IMR-90 (cell line): ENCODE data around the gene GNRH2. TPM values are rescaled to one million over a fixed set of nuclear protein-coding genes. Genes with fewer than 3 reads are reported as not detected.

Source experiments
- ATAC-seq: fragments of 200-7000 bp; cut with Tn5 transposase; 2 replicates; pipeline ENCODE4 v1.9.1; 2020; ENCODE audit warnings: low read depth, mild to moderate bottlenecking, moderate library complexity
- BruUV-seq: library from RNA; stranded (reverse); fragments of 400-500 nt; replicated peaks from 2 replicates; lab custom pipeline; 2021; lab: Mats Ljungman, UMichigan
- CTCF ChIA-PET: fragments of 300-600 bp; formaldehyde crosslinking; extraction: SDS; loops from one replicate; lab custom pipeline; 2021; ENCODE audit warnings: antibody characterized with exemption; lab: Yijun Ruan, JAX
- POLR2A ChIA-PET: fragments of 300-600 bp; sonication (Branson Sonifier 250); formaldehyde crosslinking; loops from one replicate; lab custom pipeline; 2022; ENCODE audit warnings: antibody characterized with exemption; ENCODE audit not compliant: unreplicated experiment; lab: Charles Lee
- DNase-seq: peaks from one replicate; pipeline ENCODE4 v3.0.0; 2013
- H2AFZ ChIP-seq: replicated peaks from 2 replicates; pipeline ENCODE3; 2013; ENCODE audit warnings: low read length, mild to moderate bottlenecking; ENCODE audit not compliant: poor library complexity
- H2AK5ac ChIP-seq: 2 replicates; pipeline ENCODE4 v1.6.1; 2013; ENCODE audit warnings: low read depth, low read length, inconsistent platforms
- H2AK9ac ChIP-seq: replicated peaks from 2 replicates; pipeline ENCODE3; 2013; ENCODE audit warnings: mild to moderate bottlenecking, low read depth, low read length, moderate library complexity; ENCODE audit not compliant: poor library complexity
- H2BK120ac ChIP-seq: 2 replicates; pipeline ENCODE4 v1.6.1; 2013; ENCODE audit warnings: low read depth, low read length, inconsistent platforms
- H2BK15ac ChIP-seq: 3 replicates; pipeline ENCODE4 v1.6.1; 2013; ENCODE audit warnings: low read depth, low read length, inconsistent platforms
- H2BK20ac ChIP-seq: 2 replicates; pipeline ENCODE4 v1.6.1; 2013; ENCODE audit warnings: low read depth, mild to moderate bottlenecking, inconsistent platforms, low read length, moderate library complexity
- H2BK5ac ChIP-seq: 2 replicates; pipeline ENCODE4 v1.6.1; 2013; ENCODE audit warnings: mild to moderate bottlenecking, low read depth, low read length, inconsistent platforms; ENCODE audit not compliant: poor library complexity, severe bottlenecking
- H3K14ac ChIP-seq: replicated peaks from 2 replicates; pipeline ENCODE4 v1.6.1; 2013; ENCODE audit warnings: low read depth, low read length, inconsistent platforms
- H3K18ac ChIP-seq: 2 replicates; pipeline ENCODE4 v1.6.1; 2013; ENCODE audit warnings: low read depth, low read length, control low read depth
- H3K23ac ChIP-seq: 2 replicates; pipeline ENCODE4 v1.6.1; 2013; ENCODE audit warnings: low read depth, low read length, inconsistent platforms
- H3K27ac ChIP-seq: 2 replicates; pipeline ENCODE4 v1.5.1; 2013; ENCODE audit warnings: mild to moderate bottlenecking, control low read depth, low read length; ENCODE audit not compliant: insufficient read depth
- H3K27me3 ChIP-seq: 2 replicates; pipeline ENCODE4 v1.6.1; 2013; ENCODE audit warnings: low read length; ENCODE audit not compliant: control insufficient read depth, insufficient read depth
- H3K36me3 ChIP-seq: 2 replicates; pipeline ENCODE4 v1.6.1; 2013; ENCODE audit warnings: low read length, mixed read lengths; ENCODE audit not compliant: control insufficient read depth, insufficient read depth
- H3K4ac ChIP-seq: 2 replicates; pipeline ENCODE4 v1.6.1; 2013; ENCODE audit warnings: low read depth, low read length, inconsistent platforms
- H3K4me1 ChIP-seq: 2 replicates; pipeline ENCODE4 v1.6.1; 2013; ENCODE audit warnings: low read length, mixed read lengths; ENCODE audit not compliant: control insufficient read depth, insufficient read depth
- H3K4me2 ChIP-seq: 2 replicates; pipeline ENCODE4 v1.6.1; 2013; ENCODE audit warnings: low read depth, mild to moderate bottlenecking, control low read depth, low read length, moderate library complexity
- H3K4me3 ChIP-seq: 2 replicates; pipeline ENCODE4 v1.5.1; 2013; ENCODE audit warnings: low read depth, mild to moderate bottlenecking, control low read depth, low read length, moderate library complexity; ENCODE audit not compliant: insufficient read depth
- H3K56ac ChIP-seq: 2 replicates; pipeline ENCODE4 v1.6.1; 2013; ENCODE audit warnings: low read length, inconsistent platforms; ENCODE audit not compliant: insufficient read depth; ENCODE audit errors: extremely low read depth
- H3K79me1 ChIP-seq, 2 experiments: 2 replicates each; pipeline ENCODE4 v1.6.1; 2013; ENCODE audit warnings: low read length in 2 of 2, inconsistent platforms in 1 of 2, low read depth in 1 of 2
- H3K9ac ChIP-seq: 2 replicates; pipeline ENCODE4 v1.6.1; 2013; ENCODE audit warnings: low read depth, low read length, control low read depth
- H3K9me1 ChIP-seq: 2 replicates; pipeline ENCODE4 v1.6.1; 2013; ENCODE audit warnings: low read length, inconsistent platforms; ENCODE audit not compliant: insufficient read depth
- H3K9me3 ChIP-seq: 2 replicates; pipeline ENCODE4 v1.6.1; 2013; ENCODE audit warnings: low read length; ENCODE audit not compliant: control insufficient read depth, insufficient read depth
- H4K20me1 ChIP-seq: 2 replicates; pipeline ENCODE4 v1.6.1; 2013; ENCODE audit warnings: low read length, inconsistent platforms; ENCODE audit not compliant: insufficient read depth
- H4K5ac ChIP-seq: 2 replicates; pipeline ENCODE4 v1.6.1; 2013; ENCODE audit warnings: mild to moderate bottlenecking, low read depth, low read length, control low read depth
- H4K8ac ChIP-seq, 2 experiments: 2 replicates each; pipeline ENCODE4 v1.6.1; 2013; ENCODE audit warnings: low read depth in 2 of 2, low read length in 2 of 2, control low read depth in 1 of 2, inconsistent platforms in 1 of 2
- H4K91ac ChIP-seq: 2 replicates; pipeline ENCODE4 v1.6.1; 2013; ENCODE audit warnings: low read depth, low read length, inconsistent platforms; ENCODE audit not compliant: insufficient read depth
- CEBPB ChIP-seq: IDR thresholded peaks from 2 replicates; pipeline ENCODE4 v1.6.1; 2012; ENCODE audit warnings: low read depth, low read length, improper control_type of control experiment
- FOS ChIP-seq: fragments of 150-350 bp; IDR thresholded peaks from 2 replicates; pipeline ENCODE4 v1.6.1; 2016; ENCODE audit warnings: low read depth, low read length
- MAZ ChIP-seq: IDR thresholded peaks from 2 replicates; pipeline ENCODE4 v1.6.1; 2012; ENCODE audit warnings: low read depth, mild to moderate bottlenecking, low read length, improper control_type of control experiment, moderate library complexity, borderline replicate concordance
- POLR2A ChIP-seq: IDR thresholded peaks from 2 replicates; pipeline ENCODE4 v1.6.1; 2012; ENCODE audit warnings: mild to moderate bottlenecking, low read depth, low read length
- RCOR1 ChIP-seq: IDR thresholded peaks from 2 replicates; pipeline ENCODE4 v1.6.1; 2012; ENCODE audit warnings: mild to moderate bottlenecking, low read length, improper control_type of control experiment; ENCODE audit not compliant: insufficient replicate concordance
- RFX5 ChIP-seq: IDR thresholded peaks from 2 replicates; pipeline ENCODE4 v1.8.0; 2012; ENCODE audit warnings: low read depth, mild to moderate bottlenecking, low read length, moderate library complexity
- SMC3 ChIP-seq: fragments of 150-350 bp; IDR thresholded peaks from 2 replicates; pipeline ENCODE4 v1.6.1; 2016; ENCODE audit warnings: low read depth, mild to moderate bottlenecking, antibody characterized with exemption, low read length, moderate library complexity
- WGBS, 2 experiments: methylation state at CpG; one replicate each; pipeline versions ENCODE4 v1.1.5 to v1.1.7; 2013; ENCODE audit warnings: missing lambda C conversion rate in 2 of 2; ENCODE audit not compliant: insufficient read length in 1 of 2; ENCODE audit errors: extremely low coverage in 2 of 2; 5-methylcytosine and 5-hydroxymethylcytosine counted together
- dilution Hi-C: fragments of 300-500 bp; cut with HindIII; formaldehyde crosslinking; loops from one replicate; pipeline ENCODE4 v1.14.3; 2018; ENCODE audit warnings: low sequenced_read_pairs; ENCODE audit not compliant: unreplicated experiment
- in situ Hi-C: fragments of 300-500 bp; cut with MboI; formaldehyde crosslinking; loops from 3 replicates; pipeline ENCODE4 v1.14.3; 2019; ENCODE audit warnings: low sequenced_read_pairs, inconsistent platforms, mixed read lengths
- intact Hi-C: fragments of 100-400 bp; cut with micrococcal nuclease; formaldehyde crosslinking; loops from 2 replicates; pipeline ENCODE4 v1.10.0; 2022
- polyA plus RNA-seq, 3 experiments: library from polyadenylated mRNA; depleted of rRNA; stranded (reverse); fragments of >200 nt; gene quantifications; 2 replicates each; pipeline ENCODE4 v1.2.3, GENCODE V29; 2012; ENCODE audit warnings: low replicate concordance in 1 of 3
- total RNA-seq: library from RNA; depleted of rRNA; stranded (reverse); fragments of >200 nt; gene quantifications from 2 replicates; pipeline ENCODE4 v1.2.3, GENCODE V29; 2012
- TF ChIP-seq, protein P1 (sequence below): fragments of 150-350 bp; IDR thresholded peaks from 2 replicates; pipeline ENCODE4 v1.6.1; 2016; ENCODE audit warnings: low read depth, mild to moderate bottlenecking, low read length, moderate library complexity, borderline replicate concordance
- TF ChIP-seq, protein P2 (sequence below): conservative IDR thresholded peaks from 2 replicates; pipeline ENCODE4 v1.5.1; 2012; ENCODE audit warnings: mild to moderate bottlenecking, low read depth, low read length, improper control_type of control experiment
- TF ChIP-seq, protein P3 (sequence below): fragments of 150-350 bp; IDR thresholded peaks from 2 replicates; pipeline ENCODE4 v1.6.1; 2017; ENCODE audit warnings: mild to moderate bottlenecking, antibody characterized with exemption, low read length, low read depth

The GNRH2 gene
- total and polyA plus RNA-seq, 2 of the 4 experiments (the other 2 are of a cell fraction): 0.18 to 0.21 TPM

DNA sequence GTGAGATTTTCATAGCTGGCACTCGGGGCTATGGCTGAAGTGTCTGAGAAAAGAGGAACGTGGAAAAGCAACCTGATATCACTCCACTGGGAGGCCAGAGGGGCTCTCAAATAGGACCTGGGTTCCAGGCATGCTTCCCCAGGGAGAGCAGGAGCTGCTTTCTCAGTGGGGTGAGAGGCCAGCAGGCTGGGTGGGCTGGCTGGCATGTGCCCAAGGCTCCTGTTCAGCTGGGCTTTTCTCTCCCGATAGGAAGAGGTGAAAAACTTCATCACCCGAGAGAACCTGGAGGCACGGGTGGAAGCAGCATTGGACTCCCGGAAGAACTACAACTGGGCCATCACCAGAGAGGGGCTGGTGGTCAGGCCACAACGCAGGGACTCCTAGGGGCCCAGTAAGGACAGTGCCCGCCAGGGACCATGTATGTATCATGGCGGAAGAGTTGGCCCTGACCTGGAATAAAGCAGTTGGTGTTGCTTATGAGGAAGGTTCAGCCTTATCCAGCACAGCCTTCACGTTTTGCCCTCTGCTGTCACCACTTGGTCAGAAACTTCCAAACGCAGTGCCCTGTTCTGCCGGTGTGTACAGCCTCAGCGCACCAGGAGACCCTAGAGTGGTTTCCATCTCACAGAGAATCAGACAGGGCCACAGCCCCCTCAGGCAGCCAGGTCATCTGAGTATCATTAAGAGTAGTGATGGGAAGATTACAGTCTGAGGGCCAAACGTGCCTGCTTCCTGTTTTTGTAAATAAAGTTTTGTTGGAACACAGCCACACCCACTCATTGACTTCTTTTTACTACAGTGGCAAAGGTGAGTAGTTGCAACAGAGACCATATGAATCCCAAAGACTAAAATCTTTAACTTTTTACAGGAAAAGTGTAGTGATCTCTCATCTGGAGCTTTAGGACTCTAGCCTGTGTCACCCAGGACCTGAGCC is 4.3 kb downstream of the GNRH2 start:
- in situ Hi-C loops: no loop called here
- ChIA-PET POLR2A (no interaction called here), CTCF (no interaction called here)
- H4K8ac ChIP-seq: no peak overlapping the region
- H3K4ac ChIP-seq: no peak overlapping the region
- TF ChIP-seq RFX5 (no peak), SMC3 (no peak), MAZ (no peak), POLR2A (no peak), FOS (no peak), CEBPB (no peak), RCOR1 (no peak)
- TF ChIP-seq, protein P1, sequence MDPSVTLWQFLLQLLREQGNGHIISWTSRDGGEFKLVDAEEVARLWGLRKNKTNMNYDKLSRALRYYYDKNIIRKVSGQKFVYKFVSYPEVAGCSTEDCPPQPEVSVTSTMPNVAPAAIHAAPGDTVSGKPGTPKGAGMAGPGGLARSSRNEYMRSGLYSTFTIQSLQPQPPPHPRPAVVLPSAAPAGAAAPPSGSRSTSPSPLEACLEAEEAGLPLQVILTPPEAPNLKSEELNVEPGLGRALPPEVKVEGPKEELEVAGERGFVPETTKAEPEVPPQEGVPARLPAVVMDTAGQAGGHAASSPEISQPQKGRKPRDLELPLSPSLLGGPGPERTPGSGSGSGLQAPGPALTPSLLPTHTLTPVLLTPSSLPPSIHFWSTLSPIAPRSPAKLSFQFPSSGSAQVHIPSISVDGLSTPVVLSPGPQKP: no peak
- TF ChIP-seq, protein P2, sequence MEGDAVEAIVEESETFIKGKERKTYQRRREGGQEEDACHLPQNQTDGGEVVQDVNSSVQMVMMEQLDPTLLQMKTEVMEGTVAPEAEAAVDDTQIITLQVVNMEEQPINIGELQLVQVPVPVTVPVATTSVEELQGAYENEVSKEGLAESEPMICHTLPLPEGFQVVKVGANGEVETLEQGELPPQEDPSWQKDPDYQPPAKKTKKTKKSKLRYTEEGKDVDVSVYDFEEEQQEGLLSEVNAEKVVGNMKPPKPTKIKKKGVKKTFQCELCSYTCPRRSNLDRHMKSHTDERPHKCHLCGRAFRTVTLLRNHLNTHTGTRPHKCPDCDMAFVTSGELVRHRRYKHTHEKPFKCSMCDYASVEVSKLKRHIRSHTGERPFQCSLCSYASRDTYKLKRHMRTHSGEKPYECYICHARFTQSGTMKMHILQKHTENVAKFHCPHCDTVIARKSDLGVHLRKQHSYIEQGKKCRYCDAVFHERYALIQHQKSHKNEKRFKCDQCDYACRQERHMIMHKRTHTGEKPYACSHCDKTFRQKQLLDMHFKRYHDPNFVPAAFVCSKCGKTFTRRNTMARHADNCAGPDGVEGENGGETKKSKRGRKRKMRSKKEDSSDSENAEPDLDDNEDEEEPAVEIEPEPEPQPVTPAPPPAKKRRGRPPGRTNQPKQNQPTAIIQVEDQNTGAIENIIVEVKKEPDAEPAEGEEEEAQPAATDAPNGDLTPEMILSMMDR: no peak
- TF ChIP-seq, protein P3, sequence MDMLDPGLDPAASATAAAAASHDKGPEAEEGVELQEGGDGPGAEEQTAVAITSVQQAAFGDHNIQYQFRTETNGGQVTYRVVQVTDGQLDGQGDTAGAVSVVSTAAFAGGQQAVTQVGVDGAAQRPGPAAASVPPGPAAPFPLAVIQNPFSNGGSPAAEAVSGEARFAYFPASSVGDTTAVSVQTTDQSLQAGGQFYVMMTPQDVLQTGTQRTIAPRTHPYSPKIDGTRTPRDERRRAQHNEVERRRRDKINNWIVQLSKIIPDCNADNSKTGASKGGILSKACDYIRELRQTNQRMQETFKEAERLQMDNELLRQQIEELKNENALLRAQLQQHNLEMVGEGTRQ: no peak
- BruUV-seq: no TSS peak
- no peak overlapping the region for H2AK5ac ChIP-seq
- H3K36me3 ChIP-seq: peaks cover 21% of the 10 kb centered on the region
- H3K56ac ChIP-seq: no peak overlapping the region
- H2AFZ ChIP-seq: no peak overlapping the region
- H3K27me3 ChIP-seq: no peaks in the 10 kb centered on the region
- intact Hi-C loops: no loop called here
- peak overlapping the region; percentile 62 for H2AK9ac ChIP-seq
- dilution Hi-C loops: no loop called here
- peaks cover 10 to 23% of the 10 kb centered on the region in 2 experiments for H3K79me1 ChIP-seq
- no peak overlapping the region for H4K91ac ChIP-seq
- H2BK5ac ChIP-seq: no peak overlapping the region
- H3K9me1 ChIP-seq: peaks cover 24% of the 10 kb centered on the region
- no peak overlapping the region for H3K18ac ChIP-seq
- H3K14ac ChIP-seq: no peak overlapping the region
- no peak overlapping the region for H3K9ac ChIP-seq
- peaks cover 6% of the 10 kb centered on the region; the same call in 1 of the 2 replicates for H3K4me1 ChIP-seq
- no peak overlapping the region for H2BK120ac ChIP-seq
- no peak overlapping the region for H2BK15ac ChIP-seq
- H3K9me3 ChIP-seq: no peaks in the 10 kb centered on the region
- no peak overlapping the region for H3K27ac ChIP-seq
- H4K5ac ChIP-seq: no peak overlapping the region
- ATAC-seq (no peak), DNase-seq (no peak)
- WGBS, 2 experiments: 96% methylated on average over 4 of the region's 14 CpGs; no CpG with 5 or more reads in 1 of the 2 experiments
- no peak overlapping the region for H2BK20ac ChIP-seq
- peak overlapping the region; percentile 75; the same call in 1 of the 2 replicates for H3K23ac ChIP-seq
- H4K20me1 ChIP-seq: peaks cover 10% of the 10 kb centered on the region
- no peak overlapping the region for H3K4me3 ChIP-seq
- H3K4me2 ChIP-seq: no peak overlapping the region
